Measurements from ENCODE around the gene TPRA1.

Gene TPRA1

DNA sequence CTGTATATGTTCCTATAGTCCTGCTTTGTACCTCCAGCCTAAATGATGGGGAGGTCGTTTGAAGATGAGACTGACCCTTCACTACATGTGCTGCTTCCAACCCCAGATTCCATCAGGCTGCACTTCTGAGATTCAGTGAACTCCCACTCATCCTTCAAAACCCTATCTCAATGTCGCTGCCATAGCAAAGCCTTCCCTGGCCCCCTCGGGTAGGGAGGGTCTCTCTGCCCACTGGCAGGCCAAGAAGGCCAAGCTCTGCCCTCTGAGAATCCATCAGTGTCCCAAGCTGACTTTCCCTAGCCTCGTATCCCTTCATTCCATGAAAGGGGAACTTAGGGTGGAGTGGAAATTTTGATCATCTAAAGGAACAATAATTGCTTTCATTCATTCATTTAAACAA lies 35.4 kb downstream of the TPRA1 start:
- DNase-seq: no peak

GRCh38 chr3:127552038-127552437 lies 38.5 kb downstream of the TPRA1 start:
- DNase-seq: no peak

- DNase-seq: no peak
Observed at GRCh38 chr3:127551178-127551577, 39.4 kb downstream of the TPRA1 start.

- no peak for DNase-seq
Observed at GRCh38 chr3:127550468-127551157, 39.9 kb downstream of the TPRA1 start.

- DNase-seq: no peak
Observed at GRCh38 chr3:127549826-127550467, 40.6 kb downstream of the TPRA1 start.

- DNase-seq: no peak
Observed at GRCh38 chr3:127547761-127548605, 42.5 kb downstream of the TPRA1 start.

DNA sequence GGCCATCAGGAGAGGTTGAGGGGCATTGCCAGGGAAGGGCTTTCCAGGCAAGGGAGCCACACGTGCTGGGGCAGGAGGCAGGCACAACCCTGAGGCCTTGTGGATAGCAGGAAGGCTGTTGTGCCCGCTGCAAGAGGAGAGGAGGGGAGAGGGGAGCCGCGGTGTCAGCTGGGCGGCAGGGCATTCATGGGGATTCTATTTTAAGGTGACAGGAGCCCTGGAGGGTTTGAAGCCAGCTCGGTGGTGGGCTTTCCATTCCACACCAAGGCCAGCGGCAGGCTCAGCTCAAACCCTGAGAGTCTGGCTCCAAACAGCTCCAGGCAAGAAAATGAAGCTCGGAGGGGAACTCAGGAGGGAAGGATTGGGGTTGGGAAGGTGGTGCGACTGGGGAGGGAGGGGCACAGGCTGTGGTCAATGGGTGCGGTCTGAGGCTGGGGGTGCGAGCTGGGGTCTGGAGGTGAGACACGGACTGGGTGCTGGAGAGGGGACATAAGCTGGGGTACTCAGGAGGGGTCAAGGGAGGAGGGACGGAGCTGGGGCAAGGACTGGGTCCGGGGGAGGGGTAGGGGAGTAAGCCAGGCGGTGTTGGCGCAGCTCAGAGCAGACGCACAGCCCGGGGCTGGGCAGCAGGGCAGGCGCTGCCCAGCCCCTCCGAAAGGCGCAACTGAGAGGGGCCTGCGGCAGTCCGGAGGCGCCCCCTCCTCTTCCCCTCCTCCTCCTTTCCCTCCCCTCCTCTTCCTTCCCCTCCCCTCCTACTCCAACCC lies 43.4 kb downstream of the TPRA1 start:
- no peak for DNase-seq

DNA sequence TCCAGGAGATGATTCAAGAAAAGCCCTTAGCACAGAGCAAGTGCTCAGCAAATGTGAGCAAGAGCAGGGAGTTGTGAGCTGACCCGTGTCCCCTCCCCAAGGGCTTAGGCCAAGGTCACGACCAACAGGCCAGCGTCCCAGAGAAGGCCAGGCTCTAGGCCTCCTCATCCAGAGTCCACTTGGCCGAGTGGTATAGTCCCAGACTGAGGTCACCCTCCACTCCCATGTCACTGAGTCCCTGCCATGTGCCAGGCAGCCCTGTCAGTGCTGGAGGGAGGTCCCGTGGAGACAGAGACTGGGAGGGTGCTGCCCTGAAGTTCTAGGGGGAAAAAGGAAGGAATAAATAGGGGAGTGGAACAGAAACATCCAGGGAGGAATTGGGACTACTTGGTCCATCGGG lies 44.0 kb downstream of the TPRA1 start:
- no peak for DNase-seq

DNA sequence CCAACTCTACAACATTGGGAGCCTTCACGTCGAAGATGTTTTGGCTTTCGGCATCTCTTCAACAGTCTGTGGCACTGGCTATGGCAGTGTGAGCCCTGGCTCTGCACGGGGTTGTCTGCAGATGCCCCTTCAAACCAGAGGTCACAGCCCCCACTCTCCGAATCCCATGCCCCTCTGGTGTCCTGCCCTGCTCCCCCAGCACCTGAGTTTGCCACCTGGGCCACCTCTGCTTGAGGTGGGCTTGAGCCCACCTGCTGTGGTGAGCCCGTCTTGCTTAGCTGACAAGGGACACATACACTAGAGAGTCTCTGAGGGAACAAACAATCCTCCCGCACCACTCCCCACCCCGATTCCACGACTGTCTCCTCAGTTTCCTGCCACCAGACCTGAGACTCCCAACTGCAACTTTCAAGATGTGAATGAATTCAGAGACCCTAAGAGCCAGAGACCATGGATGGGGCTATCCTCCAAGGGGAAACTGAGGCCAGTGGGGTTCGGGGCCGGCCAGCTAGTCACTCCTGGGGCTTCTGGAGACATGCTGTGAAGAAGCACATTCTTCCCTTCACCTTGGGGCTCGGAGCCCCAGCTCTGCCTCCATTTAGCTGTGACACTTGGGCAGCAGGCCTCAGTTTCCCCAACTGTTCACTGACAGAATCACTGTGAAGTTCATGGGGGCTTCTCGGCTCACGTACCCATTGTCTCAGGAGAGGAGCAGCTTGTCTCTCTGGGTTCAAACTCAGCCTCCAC lies 44.6 kb downstream of the TPRA1 start:
- no peak for DNase-seq

DNA sequence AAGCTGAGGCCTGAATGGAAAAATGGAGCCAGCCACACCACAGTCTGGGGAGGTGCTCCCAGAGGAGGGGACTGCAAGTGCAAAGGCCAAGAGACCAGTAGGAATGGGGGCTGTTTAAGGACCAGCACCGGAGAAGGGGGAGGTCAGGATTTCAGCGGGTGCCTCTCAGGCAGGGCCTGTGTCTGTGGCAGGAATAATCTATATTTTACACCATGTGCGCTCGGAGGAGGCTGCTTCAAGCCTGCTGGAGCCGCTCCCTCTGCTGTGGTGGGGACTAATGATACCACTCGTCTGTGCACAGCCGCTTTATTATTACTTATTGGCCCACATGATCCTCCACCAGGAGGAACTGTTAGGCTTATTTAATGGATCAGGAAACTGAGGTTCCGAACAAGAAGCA lies 45.3 kb downstream of the TPRA1 start:
- no peak for DNase-seq

- no peak for DNase-seq
Observed at GRCh38 chr3:127544803-127545201, 45.7 kb downstream of the TPRA1 start.

GRCh38 chr3:127544192-127544802 lies 46.2 kb downstream of the TPRA1 start:
- no peak for DNase-seq

GRCh38 chr3:127543441-127543840 lies 47.1 kb downstream of the TPRA1 start:
- DNase-seq: no peak

- DNase-seq: no peak
Observed at GRCh38 chr3:127542441-127542952, 48.0 kb downstream of the TPRA1 start.

DNA sequence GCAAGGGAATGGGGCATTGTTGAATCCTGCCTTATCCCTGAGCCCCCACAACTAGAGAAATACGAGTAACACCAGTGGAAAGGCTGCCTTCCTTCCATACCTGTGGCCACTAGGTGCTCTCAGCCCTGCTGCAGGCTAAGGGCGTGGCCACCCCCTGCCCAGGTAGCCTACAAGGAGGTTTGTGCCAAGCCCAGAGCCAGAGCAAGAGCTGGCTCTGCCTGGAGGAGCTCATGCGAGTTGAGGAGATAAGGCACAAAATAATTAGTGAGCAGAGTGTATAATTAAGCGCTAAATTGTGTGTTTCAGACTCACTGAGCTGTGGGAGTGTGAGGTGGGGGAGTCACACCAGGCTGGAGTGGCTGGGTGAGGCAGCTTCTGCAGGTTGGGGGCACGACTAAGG lies 49.2 kb downstream of the TPRA1 start:
- DNase-seq: no peak

DNA sequence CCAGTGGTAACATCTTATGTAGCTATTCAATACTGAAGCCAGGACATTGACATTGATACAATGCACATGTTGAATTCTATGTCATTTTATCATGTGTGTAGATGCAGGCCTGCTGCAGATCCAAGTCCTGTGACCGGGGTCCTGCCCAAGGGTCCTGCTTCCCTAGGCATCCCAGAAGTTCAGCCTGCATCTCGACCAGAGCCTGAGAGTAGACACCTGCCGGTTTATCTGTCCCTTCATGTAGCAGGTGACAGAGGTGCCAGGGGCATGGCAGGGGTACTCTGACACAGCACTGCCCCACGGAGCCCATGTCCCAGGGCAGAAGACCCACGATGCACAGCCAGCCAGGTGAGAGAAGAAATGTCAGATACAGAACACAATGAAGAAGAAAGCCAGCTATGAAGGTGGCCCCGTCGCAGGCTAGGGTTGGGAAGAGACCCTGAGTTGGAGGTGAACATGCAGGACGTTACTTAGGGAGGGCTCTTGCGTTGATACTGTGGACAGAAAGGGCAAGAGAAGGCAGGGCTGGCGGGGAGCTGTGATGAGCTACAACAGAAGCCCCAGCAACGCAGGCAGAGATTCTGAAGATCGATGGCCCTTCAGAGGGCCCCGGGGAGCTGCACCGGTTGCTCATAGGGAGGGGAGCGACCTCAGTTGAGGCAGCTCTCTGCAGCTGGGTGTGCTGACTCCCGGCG lies 51.0 kb downstream of the TPRA1 start:
- DNase-seq: no peak

DNA sequence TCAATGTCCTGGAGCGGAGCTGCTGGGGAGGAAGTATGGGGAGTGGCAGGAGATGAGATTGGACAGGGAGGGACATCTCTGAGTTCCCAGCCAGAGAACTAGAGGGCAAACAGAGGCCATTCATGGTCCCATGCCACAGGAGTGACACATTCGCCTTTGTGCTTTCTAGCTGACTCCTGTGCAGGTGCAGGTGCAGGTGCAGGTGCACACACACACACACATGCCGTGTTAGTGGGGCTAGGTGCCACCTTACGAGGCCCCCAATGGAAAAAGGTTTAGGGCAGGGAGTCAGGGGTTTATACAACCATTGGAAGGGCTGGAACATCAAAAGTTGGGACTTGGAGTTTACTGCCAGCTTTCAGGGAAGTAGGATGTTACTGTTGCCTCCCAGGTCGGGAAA lies 52.0 kb downstream of the TPRA1 start:
- DNase-seq: no peak

DNA sequence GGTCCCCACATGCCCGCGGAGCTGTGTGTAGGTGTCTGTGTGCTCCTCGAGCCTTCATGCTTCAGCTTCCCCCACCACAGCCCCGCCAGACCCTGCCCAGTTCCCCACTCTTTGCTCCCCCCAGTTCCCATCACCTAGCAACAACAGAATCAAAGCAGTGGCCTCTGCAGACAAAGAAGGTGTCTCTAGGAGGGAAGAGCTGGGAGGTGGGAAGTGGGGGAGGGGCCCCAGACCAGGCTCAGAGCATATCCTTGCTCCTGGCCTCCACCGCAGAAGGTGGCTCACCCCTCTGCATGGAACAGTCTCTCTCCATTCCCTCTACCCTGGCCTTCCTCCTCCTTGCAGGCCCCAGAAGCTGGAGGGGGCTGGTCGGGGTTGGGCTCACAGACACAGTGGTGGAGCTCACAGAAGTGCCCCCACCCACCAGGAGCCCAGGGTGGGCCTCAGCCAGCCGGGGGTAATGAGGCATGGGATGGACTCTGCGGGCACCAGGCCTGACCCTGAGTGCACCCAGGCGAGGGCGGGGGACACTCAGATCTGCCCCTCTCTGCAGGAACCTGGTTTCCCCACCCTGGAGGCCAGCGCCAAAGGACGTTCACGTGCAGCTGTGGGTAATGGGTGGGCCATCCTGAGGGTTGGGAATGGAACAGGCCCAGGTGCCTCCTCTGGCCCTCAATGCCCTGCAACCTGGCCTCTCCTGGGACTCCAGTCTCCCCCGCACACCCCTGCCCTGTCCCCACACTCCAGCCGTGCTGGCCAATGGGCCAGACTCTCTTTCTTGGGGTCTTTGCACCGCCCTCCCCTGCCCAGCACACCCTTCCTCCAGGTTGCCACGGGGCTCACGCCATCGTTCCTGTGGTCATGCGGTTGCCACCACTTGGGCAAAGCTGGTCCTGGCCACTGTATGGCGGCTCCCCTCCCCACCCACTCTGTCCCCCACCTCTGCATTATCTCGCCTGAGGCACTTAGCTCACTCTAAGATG lies 53.4 kb downstream of the TPRA1 start:
- DNase-seq: no peak

DNA sequence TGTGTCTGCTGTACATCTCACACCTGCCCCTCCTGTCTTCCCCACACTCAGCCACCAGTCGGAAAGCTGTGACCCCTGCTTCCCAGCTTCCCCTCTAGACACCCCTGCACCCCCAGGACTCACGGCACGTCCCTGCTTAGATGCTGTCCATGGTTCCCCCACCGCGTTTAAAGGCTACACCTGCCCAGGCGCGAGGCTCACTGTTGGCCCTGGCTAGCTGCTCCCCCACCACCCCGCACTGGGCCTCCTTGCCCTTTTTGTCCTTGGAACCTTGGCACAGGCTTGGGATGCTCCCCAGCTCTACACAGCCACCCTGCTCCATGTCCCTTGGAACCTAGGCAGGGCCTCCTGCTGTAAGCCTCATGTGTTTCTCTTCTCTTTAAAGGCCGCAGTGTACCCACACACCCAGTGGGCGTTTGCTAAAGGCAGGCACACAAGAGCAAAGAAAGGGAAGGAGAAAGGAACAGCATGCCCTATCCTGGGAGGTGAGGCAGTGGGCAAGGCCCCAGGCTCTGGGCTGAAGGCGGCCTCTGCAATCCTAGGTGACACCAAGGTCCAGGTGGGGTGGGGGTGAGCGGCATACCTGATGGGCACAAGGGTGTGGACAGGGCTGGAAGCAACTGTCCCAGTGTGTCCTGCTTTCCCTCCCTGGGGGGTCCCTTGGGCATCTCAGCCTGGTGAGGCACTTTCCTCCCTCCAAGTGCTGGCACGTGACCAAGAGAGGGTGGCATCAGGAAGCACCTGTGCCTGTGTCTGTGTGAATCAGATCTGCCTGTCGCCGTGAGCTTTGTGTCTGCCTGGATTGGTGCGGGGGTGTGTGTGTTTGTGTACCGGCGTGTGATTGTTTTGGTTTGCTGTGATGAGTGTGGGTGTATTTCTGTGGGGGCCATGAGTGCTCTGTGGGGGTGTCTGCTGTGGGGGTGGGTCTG lies 54.4 kb downstream of the TPRA1 start:
- no peak for DNase-seq

Data from cortex of kidney (tissue), 1 donor.